Measurements from ENCODE around the gene OSBPL3.
"Not testable (repeated sequence)": the region's sequence is repeated elsewhere in the genome, so short reads cannot be mapped to it uniquely, and the experiment has no call there.

OSBPL3 gene

GRCh38 chr7:24907311-24907886 lies 72.6 kb downstream of the OSBPL3 start:
- no peak overlapping the region for H3K9ac ChIP-seq (ENCODE audit: low read length in 2 of 2)
- H3K9me3 ChIP-seq (ENCODE audit: control insufficient read depth in 2 of 2, low read length in 2 of 2): no peaks in the 10 kb centered on the region
- H3K27me3 ChIP-seq (ENCODE audit: control insufficient read depth in 1 of 2, insufficient read depth in 2 of 2, low read length in 2 of 2): peaks cover 0 to 3% of the 10 kb centered on the region in 2 donors
- H3K36me3 ChIP-seq (ENCODE audit: control insufficient read depth in 2 of 2, insufficient read depth in 2 of 2, low read length in 2 of 2): no peaks in the 10 kb centered on the region
- no peak overlapping the region for H3K27ac ChIP-seq (ENCODE audit: low read length)
- no peak overlapping the region for H3K4me3 ChIP-seq (ENCODE audit: low read length in 2 of 2)
- H3K4me1 ChIP-seq (ENCODE audit: control insufficient read depth, insufficient read depth, low read length): no peaks in the 10 kb centered on the region

GRCh38 chr7:24905996-24906770 lies 73.8 kb downstream of the OSBPL3 start:
- no peak overlapping the region for H3K27ac ChIP-seq (ENCODE audit: low read length)
- H3K9ac ChIP-seq (ENCODE audit: low read length in 2 of 2): no peak overlapping the region
- H3K9me3 ChIP-seq (ENCODE audit: control insufficient read depth in 2 of 2, low read length in 2 of 2): no peaks in the 10 kb centered on the region
- peaks cover 0 to 3% of the 10 kb centered on the region in 2 donors for H3K27me3 ChIP-seq (ENCODE audit: control insufficient read depth in 1 of 2, insufficient read depth in 2 of 2, low read length in 2 of 2)
- H3K4me3 ChIP-seq (ENCODE audit: low read length in 2 of 2): no peak overlapping the region
- no peaks in the 10 kb centered on the region for H3K4me1 ChIP-seq (ENCODE audit: control insufficient read depth, insufficient read depth, low read length)
- no peaks in the 10 kb centered on the region for H3K36me3 ChIP-seq (ENCODE audit: control insufficient read depth in 2 of 2, insufficient read depth in 2 of 2, low read length in 2 of 2)

- H3K36me3 ChIP-seq (ENCODE audit: control insufficient read depth in 2 of 2, insufficient read depth in 2 of 2, low read length in 2 of 2); H3K27ac ChIP-seq (ENCODE audit: low read length); H3K4me1 ChIP-seq (ENCODE audit: control insufficient read depth, insufficient read depth, low read length); H3K4me3 ChIP-seq (ENCODE audit: low read length in 2 of 2); H3K9ac ChIP-seq (ENCODE audit: low read length in 2 of 2); H3K9me3 ChIP-seq (ENCODE audit: control insufficient read depth in 2 of 2, low read length in 2 of 2); H3K27me3 ChIP-seq (ENCODE audit: control insufficient read depth in 1 of 2, insufficient read depth in 2 of 2, low read length in 2 of 2): not testable (repeated sequence)
These were observed 76.0 kb downstream of the OSBPL3 start for GRCh38 chr7:24903992-24904391.

GRCh38 chr7:24903559-24903958 lies 76.4 kb downstream of the OSBPL3 start:
- H3K4me1 ChIP-seq (ENCODE audit: control insufficient read depth, insufficient read depth, low read length): no peaks in the 10 kb centered on the region
- H3K27ac ChIP-seq (ENCODE audit: low read length): no peak overlapping the region
- H3K4me3 ChIP-seq (ENCODE audit: low read length in 2 of 2): no peak overlapping the region
- H3K36me3 ChIP-seq (ENCODE audit: control insufficient read depth in 2 of 2, insufficient read depth in 2 of 2, low read length in 2 of 2): no peaks in the 10 kb centered on the region
- H3K9me3 ChIP-seq (ENCODE audit: control insufficient read depth in 2 of 2, low read length in 2 of 2): no peaks in the 10 kb centered on the region
- no peaks in the 10 kb centered on the region for H3K27me3 ChIP-seq (ENCODE audit: control insufficient read depth in 1 of 2, insufficient read depth in 2 of 2, low read length in 2 of 2)
- no peak overlapping the region for H3K9ac ChIP-seq (ENCODE audit: low read length in 2 of 2)

- Histone ChIP-seq H3K9me3 (ENCODE audit: control insufficient read depth in 2 of 2, low read length in 2 of 2) (no peaks in the 10 kb centered on the region), H3K27ac (ENCODE audit: low read length) (no peak overlapping the region), H3K9ac (ENCODE audit: low read length in 2 of 2) (no peak overlapping the region), H3K36me3 (ENCODE audit: control insufficient read depth in 2 of 2, insufficient read depth in 2 of 2, low read length in 2 of 2) (no peaks in the 10 kb centered on the region), H3K4me3 (ENCODE audit: low read length in 2 of 2) (no peak overlapping the region), H3K27me3 (ENCODE audit: control insufficient read depth in 1 of 2, insufficient read depth in 2 of 2, low read length in 2 of 2) (no peaks in the 10 kb centered on the region), H3K4me1 (ENCODE audit: control insufficient read depth, insufficient read depth, low read length) (no peaks in the 10 kb centered on the region)
These were observed 77.0 kb downstream of the OSBPL3 start for GRCh38 chr7:24902931-24903330.

- Histone ChIP-seq H3K9ac (ENCODE audit: low read length in 2 of 2) (no peak overlapping the region), H3K4me3 (ENCODE audit: low read length in 2 of 2) (no peak overlapping the region), H3K27me3 (ENCODE audit: control insufficient read depth in 1 of 2, insufficient read depth in 2 of 2, low read length in 2 of 2) (no peaks in the 10 kb centered on the region), H3K27ac (ENCODE audit: low read length) (no peak overlapping the region), H3K9me3 (ENCODE audit: control insufficient read depth in 2 of 2, low read length in 2 of 2) (no peaks in the 10 kb centered on the region), H3K36me3 (ENCODE audit: control insufficient read depth in 2 of 2, insufficient read depth in 2 of 2, low read length in 2 of 2) (no peaks in the 10 kb centered on the region), H3K4me1 (ENCODE audit: control insufficient read depth, insufficient read depth, low read length) (no peaks in the 10 kb centered on the region)
These were observed 77.7 kb downstream of the OSBPL3 start for GRCh38 chr7:24902276-24902675.

- H3K4me1 ChIP-seq (ENCODE audit: control insufficient read depth, insufficient read depth, low read length): no peaks in the 10 kb centered on the region
- no peaks in the 10 kb centered on the region for H3K9me3 ChIP-seq (ENCODE audit: control insufficient read depth in 2 of 2, low read length in 2 of 2)
- no peaks in the 10 kb centered on the region for H3K36me3 ChIP-seq (ENCODE audit: control insufficient read depth in 2 of 2, insufficient read depth in 2 of 2, low read length in 2 of 2)
- H3K9ac ChIP-seq (ENCODE audit: low read length in 2 of 2): no peak overlapping the region
- H3K27ac ChIP-seq (ENCODE audit: low read length): no peak overlapping the region
- H3K4me3 ChIP-seq (ENCODE audit: low read length in 2 of 2): no peak overlapping the region
- no peaks in the 10 kb centered on the region for H3K27me3 ChIP-seq (ENCODE audit: control insufficient read depth in 1 of 2, insufficient read depth in 2 of 2, low read length in 2 of 2)
These were observed 80.1 kb downstream of the OSBPL3 start for GRCh38 chr7:24899905-24900304.

- no peaks in the 10 kb centered on the region for H3K36me3 ChIP-seq (ENCODE audit: control insufficient read depth in 2 of 2, insufficient read depth in 2 of 2, low read length in 2 of 2)
- H3K27ac ChIP-seq (ENCODE audit: low read length): no peak overlapping the region
- no peaks in the 10 kb centered on the region for H3K9me3 ChIP-seq (ENCODE audit: control insufficient read depth in 2 of 2, low read length in 2 of 2)
- no peaks in the 10 kb centered on the region for H3K27me3 ChIP-seq (ENCODE audit: control insufficient read depth in 1 of 2, insufficient read depth in 2 of 2, low read length in 2 of 2)
- H3K4me3 ChIP-seq (ENCODE audit: low read length in 2 of 2): no peak overlapping the region
- no peak overlapping the region for H3K9ac ChIP-seq (ENCODE audit: low read length in 2 of 2)
- H3K4me1 ChIP-seq (ENCODE audit: control insufficient read depth, insufficient read depth, low read length): no peaks in the 10 kb centered on the region
These were observed 80.8 kb downstream of the OSBPL3 start for GRCh38 chr7:24899161-24899560.

- Histone ChIP-seq H3K4me3 (ENCODE audit: low read length in 2 of 2) (no peak overlapping the region), H3K36me3 (ENCODE audit: control insufficient read depth in 2 of 2, insufficient read depth in 2 of 2, low read length in 2 of 2) (no peaks in the 10 kb centered on the region), H3K9me3 (ENCODE audit: control insufficient read depth in 2 of 2, low read length in 2 of 2) (no peaks in the 10 kb centered on the region), H3K27ac (ENCODE audit: low read length) (no peak overlapping the region), H3K27me3 (ENCODE audit: control insufficient read depth in 1 of 2, insufficient read depth in 2 of 2, low read length in 2 of 2) (no peaks in the 10 kb centered on the region), H3K9ac (ENCODE audit: low read length in 2 of 2) (no peak overlapping the region), H3K4me1 (ENCODE audit: control insufficient read depth, insufficient read depth, low read length) (no peaks in the 10 kb centered on the region)
These were observed 81.3 kb downstream of the OSBPL3 start for GRCh38 chr7:24898691-24899090.

- Histone ChIP-seq H3K9me3 (ENCODE audit: control insufficient read depth in 2 of 2, low read length in 2 of 2) (no peaks in the 10 kb centered on the region), H3K36me3 (ENCODE audit: control insufficient read depth in 2 of 2, insufficient read depth in 2 of 2, low read length in 2 of 2) (no peaks in the 10 kb centered on the region), H3K4me3 (ENCODE audit: low read length in 2 of 2) (no peak overlapping the region), H3K9ac (ENCODE audit: low read length in 2 of 2) (no peak overlapping the region), H3K27ac (ENCODE audit: low read length) (no peak overlapping the region), H3K4me1 (ENCODE audit: control insufficient read depth, insufficient read depth, low read length) (no peaks in the 10 kb centered on the region), H3K27me3 (ENCODE audit: control insufficient read depth in 1 of 2, insufficient read depth in 2 of 2, low read length in 2 of 2) (no peaks in the 10 kb centered on the region)
These were observed 83.9 kb downstream of the OSBPL3 start for GRCh38 chr7:24896031-24896501.

All from stomach smooth muscle (tissue), 2 donors.